ENCODE results near the gene ARHGEF17.

ARHGEF17 gene

GRCh38 chr11:73311394-73311869 is 3.4 kb downstream of the ARHGEF17 start:
- TF ChIP-seq REST (IDR thresholded peaks at IDR 0.05; ENCODE audit: insufficient read depth in 1 of 2, low read depth in 2 of 2, low read length in 2 of 2) (no peak), FOXP2 (optimal IDR thresholded peaks at IDR 0.05; ENCODE audit: borderline replicate concordance, extremely low read depth, extremely low read length, insufficient read depth) (no peak), TAF1 (IDR thresholded peaks at IDR 0.05; ENCODE audit: borderline replicate concordance, insufficient read depth, low read length) (no peak)

- TF ChIP-seq SIN3A (IDR thresholded peaks at IDR 0.05; ENCODE audit: borderline replicate concordance, insufficient read depth, low read length) (no peak), POLR2AphosphoS5 (IDR thresholded peaks at IDR 0.05; ENCODE audit: low read depth, low read length) (no peak), REST (IDR thresholded peaks at IDR 0.05; ENCODE audit: insufficient read depth in 1 of 2, low read depth in 2 of 2, low read length in 2 of 2) (no peak), TAF1 (IDR thresholded peaks at IDR 0.05; ENCODE audit: borderline replicate concordance, insufficient read depth, low read length) (no peak), FOXP2 (optimal IDR thresholded peaks at IDR 0.05; ENCODE audit: borderline replicate concordance, extremely low read depth, extremely low read length, insufficient read depth) (no peak)
Observed at GRCh38 chr11:73312036-73312435, 4.0 kb downstream of the ARHGEF17 start.

GRCh38 chr11:73312851-73313327 is 4.8 kb downstream of the ARHGEF17 start:
- TF ChIP-seq POLR2AphosphoS5 (IDR thresholded peaks at IDR 0.05; ENCODE audit: low read depth, low read length), result no peak
- TF ChIP-seq REST (IDR thresholded peaks at IDR 0.05; ENCODE audit: insufficient read depth in 1 of 2, low read depth in 2 of 2, low read length in 2 of 2), result no peak
- no peak for TF ChIP-seq TAF1 (IDR thresholded peaks at IDR 0.05; ENCODE audit: borderline replicate concordance, insufficient read depth, low read length)
- no peak for TF ChIP-seq FOXP2 (optimal IDR thresholded peaks at IDR 0.05; ENCODE audit: borderline replicate concordance, extremely low read depth, extremely low read length, insufficient read depth)
- no peak for TF ChIP-seq SIN3A (IDR thresholded peaks at IDR 0.05; ENCODE audit: borderline replicate concordance, insufficient read depth, low read length)

GRCh38 chr11:73313652-73314051 is 5.6 kb downstream of the ARHGEF17 start:
- no peak for TF ChIP-seq POLR2AphosphoS5 (IDR thresholded peaks at IDR 0.05; ENCODE audit: low read depth, low read length)
- TF ChIP-seq REST (IDR thresholded peaks at IDR 0.05; ENCODE audit: insufficient read depth in 1 of 2, low read depth in 2 of 2, low read length in 2 of 2), result no peak
- TF ChIP-seq TAF1 (IDR thresholded peaks at IDR 0.05; ENCODE audit: borderline replicate concordance, insufficient read depth, low read length), result no peak
- TF ChIP-seq FOXP2 (optimal IDR thresholded peaks at IDR 0.05; ENCODE audit: borderline replicate concordance, extremely low read depth, extremely low read length, insufficient read depth), result no peak
- no peak for TF ChIP-seq SIN3A (IDR thresholded peaks at IDR 0.05; ENCODE audit: borderline replicate concordance, insufficient read depth, low read length)
